Spleen (tissue), 7 donors: ENCODE measurements around the gene ANKRD44.

Experiments used
- CTCF ChIP-seq, 11 experiments: fragments of 200-600 bp in 7 of 11; fragments of 450-650 bp in 4 of 11; sonication (generic) in 4 of 11; IDR thresholded peaks in 8 of 11; conservative IDR thresholded peaks in 3 of 11; 1 replicate in 7 of 11; 2 replicates in 4 of 11; pipeline versions ENCODE4 v1.4.0 to v1.8.0; 2016 to 2021; ENCODE audit warnings: antibody characterized with exemption in 11 of 11, inconsistent platforms in 4 of 11, mild to moderate bottlenecking in 1 of 11
- POLR2A ChIP-seq, 3 donors: fragments of 450-650 bp; IDR thresholded peaks; one replicate each; pipeline ENCODE4 v1.5.1; 2017; ENCODE audit warnings: antibody characterized with exemption in 3 of 3, mild to moderate bottlenecking in 1 of 3
- POLR2AphosphoS5 ChIP-seq, 3 donors: sonication (generic); formaldehyde crosslinking; IDR thresholded peaks; one replicate each; pipeline ENCODE4 v1.5.1; 2017; ENCODE audit warnings: antibody characterized with exemption in 3 of 3
- donor health status: DM: no; HTN: no; CAD: no; lungs with moderate emphysema.
- donor health status: DM: no; HTN: no; CAD: no.
- donor health status: DM: no; HTN: no; CAD: no.

- TF ChIP-seq CTCF (IDR thresholded peaks at IDR 0.05 in 8 of 11, conservative IDR thresholded peaks at IDR 0.05 in 3 of 11), result no peak
- no peak for TF ChIP-seq POLR2A (IDR thresholded peaks at IDR 0.05)
- no peak for TF ChIP-seq POLR2AphosphoS5 (IDR thresholded peaks at IDR 0.05)
Observed at GRCh38 chr2:197147942-197148341, 162.6 kb downstream of the ANKRD44 start.
